GDM1 (cell line): ENCODE measurements around the gene RINT1.
"Not testable (repeated sequence)": the region's sequence is repeated elsewhere in the genome, so short reads cannot be mapped to it uniquely, and the experiment has no call there.

Experiments
- DNase-seq: peaks from one replicate; lab custom pipeline; 2025; lab: John Stamatoyannopoulos, UW

RINT1 gene

DNA sequence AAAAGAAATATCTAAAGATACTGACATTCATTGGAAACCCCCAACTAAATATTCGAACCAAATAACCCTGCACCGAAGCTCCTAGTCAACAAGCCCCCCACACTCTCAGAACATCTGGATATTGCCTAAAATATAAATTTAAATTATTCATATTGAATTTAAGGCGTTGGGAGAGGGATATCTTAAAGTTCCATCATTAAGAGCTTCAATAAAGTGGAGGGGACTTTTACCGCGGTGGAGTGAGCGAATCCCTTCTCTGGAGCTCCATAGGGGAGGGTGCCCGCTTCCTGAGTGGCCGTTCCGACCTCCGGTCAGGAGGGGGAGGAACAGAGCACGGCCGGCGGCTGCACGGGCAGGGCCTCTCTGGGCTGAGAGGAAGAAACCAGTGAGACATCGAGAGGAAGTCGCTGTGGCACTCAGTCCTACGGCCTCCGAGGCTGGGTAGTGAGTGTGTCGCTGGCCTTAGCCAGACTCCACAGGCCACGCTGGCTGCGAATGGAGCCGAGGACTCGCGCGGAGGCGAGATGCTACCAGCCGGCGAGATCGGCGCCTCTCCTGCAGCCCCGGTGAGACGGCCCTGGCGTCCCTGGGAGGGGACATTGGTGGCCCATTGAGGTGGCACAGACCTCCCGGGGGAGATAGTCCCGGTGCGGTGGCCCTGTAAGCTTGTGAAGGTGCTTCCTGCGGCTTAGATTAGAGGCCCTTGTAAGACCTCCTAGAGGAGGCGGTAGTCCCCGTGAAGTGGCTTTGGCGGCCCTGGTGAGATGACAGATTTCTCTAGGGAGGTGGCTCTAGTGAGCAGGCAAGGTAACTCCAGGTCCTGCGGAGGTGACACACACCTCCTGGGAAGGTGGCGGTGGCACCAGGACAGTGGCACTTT, at the start of gene RINT1:
TSS of gene RINT1 (plus strand) at position 410 of the 880 bp plus-strand sequence. CDS start at position 525, 115 bp downstream.
- DNase-seq, result peak; percentile 89

- peak; percentile 20 for DNase-seq
Observed at GRCh38 chr7:105487579-105488571, 44.1 kb upstream of the RINT1 start.

DNA sequence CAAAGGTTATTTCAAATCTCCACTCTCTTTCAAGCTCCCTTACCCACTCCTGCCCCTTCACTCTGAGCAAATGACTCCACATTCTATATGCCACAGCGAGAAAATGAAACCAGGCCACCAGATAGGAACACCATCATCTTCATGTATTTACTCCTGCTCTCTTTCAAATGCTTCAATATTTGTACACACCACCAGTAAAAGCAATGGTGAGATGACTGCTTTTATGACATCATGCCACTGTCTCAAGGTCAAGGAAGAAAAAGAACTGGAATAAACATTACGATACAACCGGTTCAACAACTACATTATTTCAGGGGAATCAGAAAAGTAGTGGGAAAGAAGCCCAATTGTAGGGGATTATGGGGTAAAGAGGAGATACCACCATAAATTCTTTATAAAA, 42.6 kb upstream of the RINT1 start:
- DNase-seq, result no peak

DNA sequence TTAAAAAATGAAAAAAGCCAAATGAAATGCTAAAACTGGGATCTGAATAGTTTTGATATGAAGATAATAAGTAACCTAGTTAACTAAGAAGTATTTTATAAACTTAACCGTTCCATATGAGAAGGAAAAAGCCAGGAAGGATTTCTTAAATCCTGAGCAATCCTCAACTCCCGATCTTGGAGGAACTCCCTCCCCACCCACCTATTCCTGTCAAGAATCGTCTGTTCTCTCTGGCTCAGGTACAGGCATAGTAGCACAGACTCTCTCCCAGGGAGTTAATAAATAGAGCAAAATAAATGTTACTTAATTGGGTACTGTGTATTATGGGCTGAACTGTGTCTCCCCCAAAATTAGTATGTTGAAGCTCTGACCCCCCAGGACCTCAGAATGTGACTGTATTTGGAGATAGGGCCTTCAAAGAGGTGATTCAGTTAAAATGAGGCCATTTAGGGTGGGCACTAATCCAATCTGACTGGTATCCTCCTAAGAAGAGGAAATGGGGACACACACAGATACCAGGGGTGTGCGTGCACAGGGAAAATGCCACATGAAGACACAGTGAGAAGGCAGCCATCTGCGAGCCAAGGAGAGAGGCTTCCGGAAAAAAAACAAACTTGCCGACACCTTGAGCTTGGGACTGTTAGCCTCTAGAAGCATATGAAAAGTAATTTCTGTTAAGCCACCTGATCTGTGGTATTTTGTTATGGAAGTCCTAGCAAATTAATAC, 38.6 kb upstream of the RINT1 start:
- no peak for DNase-seq

GRCh38 chr7:105493923-105494315, 38.1 kb upstream of the RINT1 start:
- DNase-seq, result no peak

DNA sequence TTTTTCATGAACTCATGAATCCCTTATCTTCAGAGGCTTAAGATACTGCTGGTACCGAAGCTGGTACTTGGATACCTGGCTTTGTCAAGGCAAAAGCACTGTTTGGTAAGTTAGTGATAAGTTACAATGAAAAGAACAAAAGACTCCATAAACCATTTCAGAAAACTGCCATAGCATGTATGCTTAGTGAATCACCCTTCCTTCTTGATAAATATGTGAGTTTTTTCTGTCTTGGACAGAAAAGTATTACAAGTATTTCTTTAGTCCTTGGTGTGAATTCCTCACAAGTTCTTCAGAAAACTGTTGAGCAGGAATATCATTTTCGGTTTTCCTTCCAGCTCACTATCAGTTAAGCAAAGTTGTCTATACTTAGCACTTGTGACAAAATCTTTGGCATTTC, 35.5 kb upstream of the RINT1 start:
- DNase-seq, result no peak

DNA sequence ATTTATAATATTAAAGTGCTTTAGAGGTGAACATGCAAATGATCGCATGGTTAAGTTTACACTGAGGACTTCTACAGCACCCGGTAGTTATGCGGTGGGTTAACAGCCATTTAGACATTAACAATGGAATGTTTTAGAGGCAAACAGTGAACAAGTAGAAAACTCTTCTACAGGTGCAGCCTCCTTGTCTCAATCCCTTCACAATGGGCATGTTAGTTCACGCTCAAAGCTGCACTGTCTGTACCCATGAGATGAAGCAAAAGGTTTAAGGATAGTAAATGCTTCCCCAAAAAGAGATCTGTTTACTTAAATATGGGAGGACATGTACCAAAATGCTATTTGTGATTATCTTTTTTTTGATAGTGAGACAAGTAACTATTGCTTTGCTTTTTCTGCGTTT, 35.0 kb upstream of the RINT1 start:
- DNase-seq, result no peak

DNA sequence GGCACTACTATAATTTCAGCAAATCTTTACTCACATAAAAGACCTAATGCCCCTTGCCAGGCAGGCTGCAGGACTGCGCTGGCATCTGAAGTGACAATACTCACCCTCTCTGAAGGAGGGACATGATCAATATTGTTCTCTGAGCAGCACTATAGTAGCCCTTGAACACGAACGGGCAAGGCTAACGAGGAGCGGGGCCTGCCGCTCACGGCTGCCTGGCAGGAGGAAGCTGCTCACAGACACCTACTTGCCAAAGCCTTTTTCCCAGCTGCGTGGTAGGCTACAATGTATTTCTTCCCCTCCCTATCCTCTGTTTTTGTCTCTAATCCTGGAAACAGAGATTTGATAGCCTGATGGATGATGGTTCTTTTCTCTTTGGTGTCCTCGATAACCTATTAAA, 29.8 kb upstream of the RINT1 start:
- no peak for DNase-seq

DNA sequence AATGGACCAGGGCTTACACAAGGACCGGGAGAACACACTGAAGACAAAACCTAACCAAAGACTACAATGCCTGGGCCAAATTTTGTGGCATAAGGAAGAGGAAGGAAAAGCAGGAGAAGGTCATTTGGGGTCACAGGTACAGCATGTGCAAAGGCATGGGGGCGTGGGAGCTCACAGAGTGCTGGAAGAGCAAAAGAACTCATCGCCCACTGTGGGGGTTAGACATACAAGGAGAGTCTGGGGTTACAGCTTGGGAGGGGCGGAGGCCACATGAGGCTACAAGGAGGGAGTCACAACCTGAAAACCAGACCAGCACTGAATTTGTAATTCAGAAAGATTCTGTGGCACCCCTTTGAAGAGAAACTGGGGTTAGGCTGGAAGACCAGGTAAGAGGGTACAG, 19.6 kb upstream of the RINT1 start:
- no peak for DNase-seq

GRCh38 chr7:105512926-105513526, 19.0 kb upstream of the RINT1 start:
- DNase-seq, result no peak

GRCh38 chr7:105515610-105516009, 16.4 kb upstream of the RINT1 start:
- DNase-seq, result not testable (repeated sequence)

GRCh38 chr7:105519353-105519752, 12.6 kb upstream of the RINT1 start:
- DNase-seq, result no peak

- DNase-seq, result not testable (repeated sequence)
Observed at GRCh38 chr7:105520620-105521019, 11.4 kb upstream of the RINT1 start.

DNA sequence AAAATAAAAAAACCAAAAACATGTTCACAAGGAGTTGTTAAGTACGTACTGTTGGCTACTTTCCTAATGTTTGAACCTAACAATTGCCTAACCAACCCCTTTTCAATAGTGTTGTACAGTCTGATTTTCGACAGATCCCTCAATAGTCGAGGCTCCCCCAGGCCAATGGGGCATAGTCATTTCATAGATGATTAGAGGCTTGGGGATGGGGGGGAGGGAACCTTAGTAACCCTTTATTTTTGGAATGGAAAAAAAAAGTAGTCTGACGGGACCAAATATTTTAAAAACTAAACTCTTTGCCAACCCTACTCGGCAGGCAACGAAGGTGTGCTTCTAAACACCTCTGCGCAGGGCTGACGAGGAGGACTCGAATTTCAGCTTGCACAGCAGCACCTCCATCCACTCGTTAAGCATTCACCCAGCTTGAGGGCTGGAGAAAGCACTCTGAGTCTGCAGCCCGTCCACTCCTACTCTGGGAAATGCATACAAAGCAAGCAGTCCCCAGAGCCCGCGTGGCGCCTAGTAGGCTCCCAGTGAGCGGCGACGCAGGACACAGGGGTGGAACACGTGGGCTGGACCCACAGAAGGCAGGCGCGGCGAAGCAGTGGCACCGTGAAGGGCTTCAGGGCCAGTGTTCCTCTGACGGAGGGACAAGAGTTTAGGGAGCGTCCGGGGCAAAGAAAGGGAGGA, 10.8 kb upstream of the RINT1 start:
- no peak for DNase-seq

GRCh38 chr7:105521717-105522463, 10.1 kb upstream of the RINT1 start, which contains the start of gene PUS7:
TSS of gene PUS7 (minus strand) at chr7:105522271. CDS start at chr7:105508512, 13,759 bp downstream.
- peak; percentile 85 for DNase-seq

DNA sequence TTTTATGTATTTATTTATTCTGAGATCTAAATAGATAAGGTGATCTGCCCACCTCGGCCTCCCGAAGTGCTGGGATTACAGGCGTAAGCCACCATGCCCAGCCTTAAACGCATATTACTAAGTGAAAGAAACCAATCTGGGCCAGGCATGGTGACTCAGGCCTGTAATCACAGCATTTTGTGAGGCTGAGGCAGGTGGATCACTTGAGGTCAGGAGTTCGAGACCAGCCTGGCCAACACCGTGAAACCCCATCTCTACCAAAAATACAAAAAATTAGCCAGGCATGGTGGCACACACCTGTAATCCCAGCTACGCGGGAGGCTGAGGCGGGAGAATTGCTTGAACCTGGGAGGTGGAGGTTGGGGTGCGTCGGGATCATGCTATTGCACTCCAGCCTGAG, 7.6 kb upstream of the RINT1 start:
- not testable (repeated sequence) for DNase-seq

DNA sequence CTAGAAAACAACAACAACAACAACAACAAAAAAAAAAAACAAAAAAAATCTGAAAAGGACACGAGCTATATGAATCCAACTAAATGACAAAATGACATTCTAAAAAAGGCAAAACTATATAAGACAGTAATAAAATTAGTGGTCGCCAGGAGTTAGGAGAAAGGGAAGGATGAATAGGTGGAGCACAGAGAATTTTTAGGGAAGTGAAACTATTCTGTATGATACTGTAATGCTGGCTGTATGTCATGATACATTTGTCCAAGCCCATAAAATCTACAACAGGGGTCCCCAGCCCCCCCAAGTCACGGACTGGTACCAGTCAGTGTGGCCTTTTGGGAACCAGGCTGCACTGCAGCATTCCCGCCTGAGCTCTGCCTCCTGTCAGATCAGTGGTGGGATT, 7.2 kb upstream of the RINT1 start:
- DNase-seq, result no peak

DNA sequence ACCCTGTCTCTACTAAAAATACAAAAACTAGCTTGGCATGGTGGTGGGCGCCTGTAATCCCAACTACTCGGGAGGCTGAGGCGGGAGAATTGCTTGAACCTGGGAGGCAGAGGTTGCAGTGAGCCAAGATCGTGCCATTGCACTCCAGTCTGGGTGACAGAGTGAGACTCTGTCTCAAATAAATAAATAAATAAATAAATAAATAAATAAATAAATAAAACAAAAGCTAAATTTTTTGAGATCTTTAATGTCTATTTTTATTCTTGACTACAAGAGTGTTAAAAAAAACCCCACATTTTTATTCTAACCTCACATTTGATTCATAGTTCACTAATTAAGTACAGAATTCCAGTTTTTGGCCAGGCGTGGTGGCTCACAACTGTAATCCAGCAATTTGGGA, 4.3 kb upstream of the RINT1 start:
- not testable (repeated sequence) for DNase-seq

- no peak for DNase-seq
Observed at GRCh38 chr7:105530126-105530525, 1.9 kb upstream of the RINT1 start.

GRCh38 chr7:105530546-105530945, 1.5 kb upstream of the RINT1 start:
- DNase-seq, result no peak
